Measurements from ENCODE around the gene AEN.

- TF ChIP-seq ZFX (IDR thresholded peaks at IDR 0.05): no peak
- TF ChIP-seq, protein P1, sequence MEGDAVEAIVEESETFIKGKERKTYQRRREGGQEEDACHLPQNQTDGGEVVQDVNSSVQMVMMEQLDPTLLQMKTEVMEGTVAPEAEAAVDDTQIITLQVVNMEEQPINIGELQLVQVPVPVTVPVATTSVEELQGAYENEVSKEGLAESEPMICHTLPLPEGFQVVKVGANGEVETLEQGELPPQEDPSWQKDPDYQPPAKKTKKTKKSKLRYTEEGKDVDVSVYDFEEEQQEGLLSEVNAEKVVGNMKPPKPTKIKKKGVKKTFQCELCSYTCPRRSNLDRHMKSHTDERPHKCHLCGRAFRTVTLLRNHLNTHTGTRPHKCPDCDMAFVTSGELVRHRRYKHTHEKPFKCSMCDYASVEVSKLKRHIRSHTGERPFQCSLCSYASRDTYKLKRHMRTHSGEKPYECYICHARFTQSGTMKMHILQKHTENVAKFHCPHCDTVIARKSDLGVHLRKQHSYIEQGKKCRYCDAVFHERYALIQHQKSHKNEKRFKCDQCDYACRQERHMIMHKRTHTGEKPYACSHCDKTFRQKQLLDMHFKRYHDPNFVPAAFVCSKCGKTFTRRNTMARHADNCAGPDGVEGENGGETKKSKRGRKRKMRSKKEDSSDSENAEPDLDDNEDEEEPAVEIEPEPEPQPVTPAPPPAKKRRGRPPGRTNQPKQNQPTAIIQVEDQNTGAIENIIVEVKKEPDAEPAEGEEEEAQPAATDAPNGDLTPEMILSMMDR (IDR thresholded peaks at IDR 0.05 in 2 of 3, conservative IDR thresholded peaks at IDR 0.05 in 1 of 3; ENCODE audit: borderline replicate concordance in 1 of 3, insufficient read depth in 1 of 3, low read depth in 2 of 3, low read length in 2 of 3): no peak
- TF ChIP-seq POLR2AphosphoS5 (IDR thresholded peaks at IDR 0.05; ENCODE audit: low read depth, low read length): no peak
- TF ChIP-seq RAD21 (IDR thresholded peaks at IDR 0.05; ENCODE audit: low read depth): no peak
- TF ChIP-seq POLR2A (IDR thresholded peaks at IDR 0.05; ENCODE audit: borderline replicate concordance, extremely low read depth, insufficient read depth, insufficient read length): no peak
- TF ChIP-seq ZNF274 (IDR thresholded peaks at IDR 0.05; ENCODE audit: low read depth, low read length): no peak
Observed at GRCh38 chr15:88661761-88662556, 40.8 kb downstream of the AEN start.
